Upper lobe of right lung (tissue), 1 donor: ENCODE results near the gene LINGO1. TPM values are rescaled to one million over a fixed set of nuclear protein-coding genes. Genes with fewer than 3 reads are reported as not detected.

Experiments
- ATAC-seq: fragments of 200-7000 bp; cut with Tn5 transposase; one replicate; pipeline ENCODE4 v1.9.1; 2020; ENCODE audit warnings: mild to moderate bottlenecking, moderate library complexity
- DNase-seq: peaks from one replicate; pipeline ENCODE4 v3.0.0-alpha.2; 2020
- H3K27ac ChIP-seq: fragments of 200-600 bp; one replicate; pipeline ENCODE4 v1.8.0; 2022
- H3K27me3 ChIP-seq: fragments of 200-600 bp; one replicate; pipeline ENCODE4 v1.8.0; 2022; ENCODE audit warnings: mild to moderate bottlenecking
- H3K36me3 ChIP-seq: fragments of 200-600 bp; one replicate; pipeline ENCODE4 v1.8.0; 2022
- H3K4me1 ChIP-seq: fragments of 200-600 bp; one replicate; pipeline ENCODE4 v1.8.0; 2022
- H3K4me3 ChIP-seq: fragments of 200-600 bp; one replicate; pipeline ENCODE4 v1.8.0; 2022; ENCODE audit warnings: mild to moderate bottlenecking
- H3K9me3 ChIP-seq: fragments of 200-600 bp; one replicate; pipeline ENCODE4 v1.8.0; 2022
- intact Hi-C: fragments of 100-400 bp; cut with DNase I; formaldehyde crosslinking; loops from one replicate; pipeline ENCODE4 v1.11.0; 2022
- total RNA-seq: library from RNA; stranded (reverse); fragmentation: NEBNext Ultra II Directional; extraction: Animal tissue kit (Norgen Biotek cat#: 25700); gene quantifications from one replicate; pipeline ENCODE4 v1.2.1, GENCODE V29; 2021
- TF ChIP-seq, protein P1 (sequence below): fragments of 200-600 bp; IDR thresholded peaks from one replicate; pipeline ENCODE4 v1.8.0; 2022; ENCODE audit warnings: antibody characterized with exemption
- donor health status: DM: no; HTN: yes; CAD: no; lungs with severe emphysema.

Gene LINGO1
- total RNA-seq, 1 donor from 2014 or later, result 0.98 TPM

- Histone ChIP-seq H3K36me3 (no peaks in the 10 kb centered on the region), H3K27me3 (peaks cover 4% of the 10 kb centered on the region)
- intact Hi-C loops, result no loop called here
Observed at GRCh38 chr15:77641999-77642398, 9.3 kb upstream of the LINGO1 start.

GRCh38 chr15:77640615-77641014, 7.9 kb upstream of the LINGO1 start:
- ATAC-seq (no peak), DNase-seq (no peak)
- peaks cover 10% of the 10 kb centered on the region for H3K27me3 ChIP-seq
- TF ChIP-seq, protein P1, sequence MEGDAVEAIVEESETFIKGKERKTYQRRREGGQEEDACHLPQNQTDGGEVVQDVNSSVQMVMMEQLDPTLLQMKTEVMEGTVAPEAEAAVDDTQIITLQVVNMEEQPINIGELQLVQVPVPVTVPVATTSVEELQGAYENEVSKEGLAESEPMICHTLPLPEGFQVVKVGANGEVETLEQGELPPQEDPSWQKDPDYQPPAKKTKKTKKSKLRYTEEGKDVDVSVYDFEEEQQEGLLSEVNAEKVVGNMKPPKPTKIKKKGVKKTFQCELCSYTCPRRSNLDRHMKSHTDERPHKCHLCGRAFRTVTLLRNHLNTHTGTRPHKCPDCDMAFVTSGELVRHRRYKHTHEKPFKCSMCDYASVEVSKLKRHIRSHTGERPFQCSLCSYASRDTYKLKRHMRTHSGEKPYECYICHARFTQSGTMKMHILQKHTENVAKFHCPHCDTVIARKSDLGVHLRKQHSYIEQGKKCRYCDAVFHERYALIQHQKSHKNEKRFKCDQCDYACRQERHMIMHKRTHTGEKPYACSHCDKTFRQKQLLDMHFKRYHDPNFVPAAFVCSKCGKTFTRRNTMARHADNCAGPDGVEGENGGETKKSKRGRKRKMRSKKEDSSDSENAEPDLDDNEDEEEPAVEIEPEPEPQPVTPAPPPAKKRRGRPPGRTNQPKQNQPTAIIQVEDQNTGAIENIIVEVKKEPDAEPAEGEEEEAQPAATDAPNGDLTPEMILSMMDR, result no peak
- intact Hi-C loops, result no loop called here
- no peaks in the 10 kb centered on the region for H3K36me3 ChIP-seq
- no peaks in the 10 kb centered on the region for H3K9me3 ChIP-seq
- H3K27ac ChIP-seq, result no peak overlapping the region
- no peak overlapping the region for H3K4me3 ChIP-seq
- H3K4me1 ChIP-seq, result no peaks in the 10 kb centered on the region

More at GRCh38 chr15:77641999-77642398, 9.3 kb upstream of the LINGO1 start:
- Histone ChIP-seq H3K4me1 (no peaks in the 10 kb centered on the region), H3K27ac (no peak overlapping the region), H3K9me3 (no peaks in the 10 kb centered on the region), H3K4me3 (no peak overlapping the region)
- TF ChIP-seq, protein P1, result no peak
- no peak for DNase-seq
- ATAC-seq, result no peak

DNA sequence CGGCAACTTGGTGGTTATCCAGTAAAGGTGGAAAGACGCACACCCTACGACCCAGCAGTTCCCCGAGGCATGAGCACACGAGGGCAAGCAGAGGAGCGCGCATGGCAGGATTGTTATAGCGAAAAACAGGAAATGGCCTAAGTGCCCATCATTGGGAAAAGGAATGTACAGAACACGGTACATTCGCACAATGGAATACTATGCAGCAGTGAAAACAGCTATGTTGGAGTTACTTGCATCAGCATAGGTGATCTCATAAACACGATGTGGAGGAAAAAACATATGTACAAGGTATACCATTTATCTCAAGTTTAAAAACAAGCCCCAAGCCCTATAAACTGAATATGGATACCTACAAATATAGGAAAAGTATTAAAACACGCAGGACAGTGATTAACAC, 6.7 kb upstream of the LINGO1 start:
- ATAC-seq (no peak), DNase-seq (no peak)
- Histone ChIP-seq H3K4me1 (no peaks in the 10 kb centered on the region), H3K27me3 (peaks cover 21% of the 10 kb centered on the region), H3K27ac (no peak overlapping the region), H3K9me3 (no peaks in the 10 kb centered on the region), H3K36me3 (no peaks in the 10 kb centered on the region), H3K4me3 (no peak overlapping the region)
- intact Hi-C loops, result no loop called here
- TF ChIP-seq, protein P1, result no peak

GRCh38 chr15:77637851-77638692, 5.4 kb upstream of the LINGO1 start:
- H3K36me3 ChIP-seq, result no peaks in the 10 kb centered on the region
- H3K9me3 ChIP-seq, result no peaks in the 10 kb centered on the region
- TF ChIP-seq, protein P1, result no peak
- H3K4me1 ChIP-seq, result peaks cover 2% of the 10 kb centered on the region
- no peak for DNase-seq
- H3K4me3 ChIP-seq, result no peak overlapping the region
- H3K27ac ChIP-seq, result no peak overlapping the region
- ATAC-seq, result no peak
- intact Hi-C loops, result no loop called here
- H3K27me3 ChIP-seq, result peaks cover 32% of the 10 kb centered on the region

- no peak for ATAC-seq
- Histone ChIP-seq H3K9me3 (no peaks in the 10 kb centered on the region), H3K4me1 (peaks cover 4% of the 10 kb centered on the region), H3K27ac (no peak overlapping the region), H3K27me3 (peaks cover 45% of the 10 kb centered on the region), H3K4me3 (no peak overlapping the region), H3K36me3 (no peaks in the 10 kb centered on the region)
- TF ChIP-seq, protein P1, result no peak
- DNase-seq, result no peak
- intact Hi-C loops, result no loop called here
Observed at GRCh38 chr15:77636209-77636608, 3.5 kb upstream of the LINGO1 start.
